Measurements from ENCODE around the gene KRT81. TPM values are rescaled to one million over a fixed set of nuclear protein-coding genes. Genes with fewer than 3 reads are reported as not detected.

The KRT81 gene
- total RNA-seq, 1 experiment from 2014 or later, result 0.90 TPM

- Histone ChIP-seq H3K4me1 (ENCODE audit: control insufficient read depth, insufficient read depth, low read length) (peaks cover 71% of the 10 kb centered on the region), H3K36me3 (ENCODE audit: control insufficient read depth, insufficient read depth, low read length) (no peaks in the 10 kb centered on the region), H3K27me3 (ENCODE audit: control insufficient read depth, insufficient read depth, low read length) (no peaks in the 10 kb centered on the region), H3K4me3 (ENCODE audit: low read depth in 2 of 2, low read length in 2 of 2) (no peak overlapping the region), H3K9me3 (ENCODE audit: control insufficient read depth, insufficient read depth, low read depth, low read length) (no peaks in the 10 kb centered on the region), H3K27ac (ENCODE audit: low read length) (peak overlapping the region; percentile 78)
- TF ChIP-seq TCF7L2 (IDR thresholded peaks at IDR 0.05; ENCODE audit: low read depth, low read length), result no peak
- TF ChIP-seq POLR2AphosphoS5 (IDR thresholded peaks at IDR 0.05; ENCODE audit: low read depth, low read length), result no peak
- TF ChIP-seq, protein P1, sequence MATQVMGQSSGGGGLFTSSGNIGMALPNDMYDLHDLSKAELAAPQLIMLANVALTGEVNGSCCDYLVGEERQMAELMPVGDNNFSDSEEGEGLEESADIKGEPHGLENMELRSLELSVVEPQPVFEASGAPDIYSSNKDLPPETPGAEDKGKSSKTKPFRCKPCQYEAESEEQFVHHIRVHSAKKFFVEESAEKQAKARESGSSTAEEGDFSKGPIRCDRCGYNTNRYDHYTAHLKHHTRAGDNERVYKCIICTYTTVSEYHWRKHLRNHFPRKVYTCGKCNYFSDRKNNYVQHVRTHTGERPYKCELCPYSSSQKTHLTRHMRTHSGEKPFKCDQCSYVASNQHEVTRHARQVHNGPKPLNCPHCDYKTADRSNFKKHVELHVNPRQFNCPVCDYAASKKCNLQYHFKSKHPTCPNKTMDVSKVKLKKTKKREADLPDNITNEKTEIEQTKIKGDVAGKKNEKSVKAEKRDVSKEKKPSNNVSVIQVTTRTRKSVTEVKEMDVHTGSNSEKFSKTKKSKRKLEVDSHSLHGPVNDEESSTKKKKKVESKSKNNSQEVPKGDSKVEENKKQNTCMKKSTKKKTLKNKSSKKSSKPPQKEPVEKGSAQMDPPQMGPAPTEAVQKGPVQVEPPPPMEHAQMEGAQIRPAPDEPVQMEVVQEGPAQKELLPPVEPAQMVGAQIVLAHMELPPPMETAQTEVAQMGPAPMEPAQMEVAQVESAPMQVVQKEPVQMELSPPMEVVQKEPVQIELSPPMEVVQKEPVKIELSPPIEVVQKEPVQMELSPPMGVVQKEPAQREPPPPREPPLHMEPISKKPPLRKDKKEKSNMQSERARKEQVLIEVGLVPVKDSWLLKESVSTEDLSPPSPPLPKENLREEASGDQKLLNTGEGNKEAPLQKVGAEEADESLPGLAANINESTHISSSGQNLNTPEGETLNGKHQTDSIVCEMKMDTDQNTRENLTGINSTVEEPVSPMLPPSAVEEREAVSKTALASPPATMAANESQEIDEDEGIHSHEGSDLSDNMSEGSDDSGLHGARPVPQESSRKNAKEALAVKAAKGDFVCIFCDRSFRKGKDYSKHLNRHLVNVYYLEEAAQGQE (IDR thresholded peaks at IDR 0.05; ENCODE audit: insufficient read depth in 1 of 2, low read depth in 2 of 2, low read length in 1 of 2), result no peak
- TF ChIP-seq CTCF (IDR thresholded peaks at IDR 0.05), result no peak
- no peak for TF ChIP-seq SIN3A (IDR thresholded peaks at IDR 0.05; ENCODE audit: borderline replicate concordance, insufficient read depth, low read depth, low read length)
- no peak for ATAC-seq
- BruUV-seq (replicated peaks), result no TSS peak
- DNase-seq (ENCODE audit: low read depth, low spot score), result no peak
- CTCF ChIA-PET, result no interaction called here
- in situ Hi-C loops (cut with HindIII; ENCODE audit: low pct_unique_long_range_greater_than_20kb, low sequenced_read_pairs), result no loop called here
- POLR2A ChIA-PET, result interaction anchor here (0.5 kb wide), 1 partner anchor 702 kb away, joined by 8 read pairs; no protein-coding TSS in a partner anchor
- intact Hi-C loops (cut with micrococcal nuclease; ENCODE audit: unreplicated experiment), result no loop called here
Measured at GRCh38 chr12:52245962-52246569, 45.3 kb downstream of the KRT81 start.

GRCh38 chr12:52245259-52245961 lies 45.9 kb downstream of the KRT81 start:
- ATAC-seq, result no peak
- CTCF ChIA-PET, result no interaction called here
- intact Hi-C loops (cut with micrococcal nuclease; ENCODE audit: unreplicated experiment), result no loop called here
- DNase-seq (ENCODE audit: low read depth, low spot score), result no peak
- TF ChIP-seq, protein P1 (IDR thresholded peaks at IDR 0.05; ENCODE audit: insufficient read depth in 1 of 2, low read depth in 2 of 2, low read length in 1 of 2), result no peak
- TF ChIP-seq CTCF (IDR thresholded peaks at IDR 0.05) (no peak), TCF7L2 (IDR thresholded peaks at IDR 0.05; ENCODE audit: low read depth, low read length) (no peak), SIN3A (IDR thresholded peaks at IDR 0.05; ENCODE audit: borderline replicate concordance, insufficient read depth, low read depth, low read length) (no peak), POLR2AphosphoS5 (IDR thresholded peaks at IDR 0.05; ENCODE audit: low read depth, low read length) (no peak)
- POLR2A ChIA-PET, result no interaction called here
- Histone ChIP-seq H3K4me3 (ENCODE audit: low read depth in 2 of 2, low read length in 2 of 2) (no peak overlapping the region), H3K4me1 (ENCODE audit: control insufficient read depth, insufficient read depth, low read length) (peaks cover 71% of the 10 kb centered on the region), H3K9me3 (ENCODE audit: control insufficient read depth, insufficient read depth, low read depth, low read length) (no peaks in the 10 kb centered on the region), H3K27me3 (ENCODE audit: control insufficient read depth, insufficient read depth, low read length) (no peaks in the 10 kb centered on the region), H3K27ac (ENCODE audit: low read length) (peak overlapping the region; percentile 78), H3K36me3 (ENCODE audit: control insufficient read depth, insufficient read depth, low read length) (no peaks in the 10 kb centered on the region)
- no TSS peak for BruUV-seq (replicated peaks)
- in situ Hi-C loops (cut with HindIII; ENCODE audit: low pct_unique_long_range_greater_than_20kb, low sequenced_read_pairs), result no loop called here

Measured in Panc1 (cell line).